GM20431 (cell line): ENCODE measurements around the gene ELF5.

Experiments
- in situ Hi-C: fragments of 300-500 bp; cut with MseI, MboI; formaldehyde crosslinking; loops from one replicate; pipeline ENCODE4 v1.15.0; 2020; ENCODE audit warnings: low sequenced_read_pairs; ENCODE audit not compliant: unreplicated experiment

Gene ELF5

GRCh38 chr11:34513682-34514449, at the start of gene ELF5:
Gene ELF5, minus strand, starts transcription at chr11:34513794. Its CDS starts 8,045 bp downstream, at chr11:34505749.
- in situ Hi-C loops, result no loop called here

GRCh38 chr11:34562976-34563375, 49.4 kb upstream of the ELF5 start:
- in situ Hi-C loops, result loop anchor here (10.0 kb wide), 1 partner anchor 58 kb away; no protein-coding TSS in a partner anchor

- in situ Hi-C loops, result loop anchor here (10.0 kb wide), 1 partner anchor 56 kb away; no protein-coding TSS in a partner anchor
Measured at GRCh38 chr11:34560511-34560910, 46.9 kb upstream of the ELF5 start.

- in situ Hi-C loops, result no loop called here
Measured at GRCh38 chr11:34558673-34559072, 45.1 kb upstream of the ELF5 start.

GRCh38 chr11:34558211-34558610, 44.6 kb upstream of the ELF5 start:
- in situ Hi-C loops, result no loop called here

GRCh38 chr11:34552270-34552669, 38.7 kb upstream of the ELF5 start:
- in situ Hi-C loops, result no loop called here

- in situ Hi-C loops, result no loop called here
Measured at GRCh38 chr11:34549271-34549670, 35.7 kb upstream of the ELF5 start.

- in situ Hi-C loops, result no loop called here
Measured at GRCh38 chr11:34548278-34548677, 34.7 kb upstream of the ELF5 start.

- in situ Hi-C loops, result no loop called here
Measured at GRCh38 chr11:34546511-34547209, 33.1 kb upstream of the ELF5 start.

- in situ Hi-C loops, result no loop called here
Measured at GRCh38 chr11:34542089-34542488, 28.5 kb upstream of the ELF5 start.

- in situ Hi-C loops, result no loop called here
Measured at GRCh38 chr11:34540870-34541269, 27.3 kb upstream of the ELF5 start.

- in situ Hi-C loops, result no loop called here
Measured at GRCh38 chr11:34537636-34538035, 24.0 kb upstream of the ELF5 start.

- in situ Hi-C loops, result no loop called here
Measured at GRCh38 chr11:34536056-34536455, 22.5 kb upstream of the ELF5 start.

- in situ Hi-C loops, result no loop called here
Measured at GRCh38 chr11:34534826-34535225, 21.2 kb upstream of the ELF5 start.

GRCh38 chr11:34531663-34532062, 18.1 kb upstream of the ELF5 start:
- in situ Hi-C loops, result no loop called here

GRCh38 chr11:34530545-34531234, 17.1 kb upstream of the ELF5 start:
- in situ Hi-C loops, result no loop called here

GRCh38 chr11:34529643-34530042, 16.0 kb upstream of the ELF5 start:
- in situ Hi-C loops, result no loop called here

GRCh38 chr11:34528072-34528471, 14.5 kb upstream of the ELF5 start:
- in situ Hi-C loops, result no loop called here

- in situ Hi-C loops, result no loop called here
Measured at GRCh38 chr11:34525888-34526657, 12.5 kb upstream of the ELF5 start.

- in situ Hi-C loops, result no loop called here
Measured at GRCh38 chr11:34525098-34525497, 11.5 kb upstream of the ELF5 start.
